ENCODE results near the gene EEF2KMT.
"Not testable (repeated sequence)": the region's sequence is repeated elsewhere in the genome, so short reads cannot be mapped to it uniquely, and the experiment has no call there.

The EEF2KMT gene

DNA sequence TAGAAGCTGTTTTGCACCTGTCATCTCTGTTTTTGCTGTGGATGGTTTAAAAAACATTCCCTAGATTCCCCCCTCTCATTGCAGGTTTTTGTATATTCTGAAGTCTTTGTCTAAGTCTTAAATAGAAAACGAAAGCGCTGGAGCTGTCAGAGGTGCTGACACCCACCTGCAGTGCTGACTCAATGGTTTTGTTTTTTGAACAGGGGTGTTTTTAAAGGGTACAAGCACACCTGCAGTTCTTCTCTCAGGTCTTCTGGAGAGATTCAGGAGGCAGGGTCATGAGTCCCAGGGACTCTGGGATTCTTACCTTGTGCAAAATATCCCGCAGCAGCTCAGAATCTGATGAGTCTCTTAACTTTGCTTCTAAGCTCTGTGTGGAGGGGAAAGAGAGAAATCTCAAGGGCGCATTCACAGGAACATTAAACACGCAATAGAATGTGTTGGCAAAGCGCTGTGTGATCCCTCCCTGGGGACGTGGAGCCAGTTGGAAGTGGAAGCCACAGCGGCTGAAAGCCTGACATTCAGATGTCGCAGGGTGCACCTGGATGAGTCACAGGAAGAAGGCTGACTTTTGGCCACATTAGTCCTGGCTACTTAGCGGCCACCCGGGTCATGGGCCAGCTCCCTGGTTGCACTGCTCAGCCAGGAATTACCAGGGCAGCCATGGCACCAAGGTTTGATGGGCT, 2.3 kb downstream of the EEF2KMT start:
- DNase-seq (ENCODE audit: low read depth in 2 of 2, low spot score in 1 of 2), result not testable (repeated sequence)

GRCh38 chr16:5093746-5094145, 3.8 kb downstream of the EEF2KMT start:
- not testable (repeated sequence) for DNase-seq (ENCODE audit: low read depth in 2 of 2, low spot score in 1 of 2)

GRCh38 chr16:5093081-5093480, 4.5 kb downstream of the EEF2KMT start:
- not testable (repeated sequence) for DNase-seq (ENCODE audit: low read depth in 2 of 2, low spot score in 1 of 2)

- DNase-seq (ENCODE audit: low read depth in 2 of 2, low spot score in 1 of 2), result not testable (repeated sequence)
Measured at GRCh38 chr16:5090592-5090991, 7.0 kb downstream of the EEF2KMT start.

DNA sequence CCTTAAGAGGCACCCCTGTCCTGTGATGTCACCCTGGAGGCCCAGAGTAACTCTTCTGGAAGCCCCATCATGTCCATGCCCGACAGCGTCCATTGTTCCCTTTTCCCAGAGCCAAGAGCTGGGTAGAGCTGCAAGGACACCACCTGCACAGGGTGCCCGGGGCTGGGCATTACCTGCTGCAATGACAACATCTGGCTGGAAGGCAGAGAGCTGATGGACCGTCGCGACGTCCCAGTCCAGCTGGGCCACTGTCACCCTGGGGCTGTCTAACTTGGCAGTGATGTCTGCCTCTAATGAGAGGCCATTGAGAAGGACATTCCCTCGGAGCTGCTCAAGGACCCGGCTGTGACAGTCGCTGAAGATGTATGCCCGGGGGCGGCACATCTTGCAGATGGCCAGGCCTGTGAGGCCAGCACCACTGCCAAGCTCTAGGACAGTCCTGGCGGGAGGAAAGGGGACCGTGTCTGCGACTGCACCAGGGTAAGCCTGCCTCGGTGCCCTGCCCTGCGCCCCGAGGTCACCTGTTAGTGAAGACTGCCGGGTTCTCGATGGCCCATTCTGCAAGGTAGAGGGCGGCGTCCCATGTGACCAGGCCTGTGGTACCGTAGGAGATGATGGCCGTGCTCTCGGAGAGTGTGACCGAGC, 7.6 kb downstream of the EEF2KMT start:
- not testable (repeated sequence) for DNase-seq (ENCODE audit: low read depth in 2 of 2, low spot score in 1 of 2)

GRCh38 chr16:5088936-5089335, 8.7 kb downstream of the EEF2KMT start:
- not testable (repeated sequence) for DNase-seq (ENCODE audit: low read depth in 2 of 2, low spot score in 1 of 2)

DNA sequence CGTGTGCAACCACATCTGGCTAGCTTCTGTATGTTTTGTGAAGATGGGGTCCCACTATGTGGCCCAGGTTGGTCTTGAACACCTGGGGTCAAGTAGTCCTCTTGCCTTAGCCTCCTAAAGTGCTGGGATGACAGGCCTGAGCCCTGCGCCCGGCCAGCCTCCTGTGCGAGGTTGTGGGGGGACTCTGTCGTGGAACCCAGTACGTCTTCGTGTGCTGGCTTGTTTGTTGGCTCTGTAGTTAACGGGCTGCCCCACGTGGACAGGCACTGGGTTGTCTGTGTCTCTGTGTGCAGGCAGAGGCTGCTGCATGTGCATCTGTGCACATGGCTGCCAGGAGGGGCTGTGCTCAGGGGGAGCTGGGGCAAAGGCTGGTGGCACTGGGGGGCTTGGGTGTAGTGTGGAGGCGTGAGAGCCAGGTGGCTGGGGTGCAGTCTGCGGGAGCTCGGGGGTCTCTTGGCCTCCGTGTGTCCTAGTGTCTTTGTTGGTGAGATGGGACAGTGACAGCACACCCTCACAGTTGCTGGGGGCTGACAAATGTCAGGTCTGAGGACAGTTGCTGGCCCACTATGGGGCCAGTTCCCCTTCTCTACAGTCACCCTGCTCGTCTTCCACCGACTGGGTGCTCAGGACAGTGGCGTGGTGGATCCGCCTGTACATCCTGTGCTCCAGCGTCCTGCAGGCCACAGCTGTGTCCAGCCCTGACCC, 9.4 kb downstream of the EEF2KMT start:
- DNase-seq (ENCODE audit: low read depth in 2 of 2, low spot score in 1 of 2), result not testable (repeated sequence)

DNA sequence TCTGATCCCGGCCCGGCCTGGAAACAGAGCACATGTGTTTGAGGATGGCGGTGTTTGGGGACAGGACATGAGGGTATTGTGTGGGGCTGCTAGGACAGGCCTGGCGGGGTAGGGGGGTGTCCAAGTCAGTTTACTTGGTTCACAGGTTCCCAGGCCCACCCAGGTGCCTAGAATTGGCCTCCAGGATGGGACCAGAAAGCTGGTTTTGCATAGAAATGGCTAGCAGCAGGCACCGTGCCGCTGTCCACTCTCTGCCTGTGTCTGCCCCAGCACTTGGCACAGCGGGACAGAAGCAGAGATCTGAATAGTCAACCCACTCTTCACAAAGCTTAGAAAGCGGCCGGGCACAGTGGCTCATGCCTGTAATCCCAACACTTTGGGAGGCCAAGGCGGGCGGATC, 11.9 kb downstream of the EEF2KMT start:
- DNase-seq (ENCODE audit: low read depth in 2 of 2, low spot score in 1 of 2), result not testable (repeated sequence)

- peak in 1 of 2 donors; percentile 30 for DNase-seq (ENCODE audit: low read depth in 2 of 2, low spot score in 1 of 2)
Measured at GRCh38 chr16:5084802-5085201, 12.8 kb downstream of the EEF2KMT start.

DNA sequence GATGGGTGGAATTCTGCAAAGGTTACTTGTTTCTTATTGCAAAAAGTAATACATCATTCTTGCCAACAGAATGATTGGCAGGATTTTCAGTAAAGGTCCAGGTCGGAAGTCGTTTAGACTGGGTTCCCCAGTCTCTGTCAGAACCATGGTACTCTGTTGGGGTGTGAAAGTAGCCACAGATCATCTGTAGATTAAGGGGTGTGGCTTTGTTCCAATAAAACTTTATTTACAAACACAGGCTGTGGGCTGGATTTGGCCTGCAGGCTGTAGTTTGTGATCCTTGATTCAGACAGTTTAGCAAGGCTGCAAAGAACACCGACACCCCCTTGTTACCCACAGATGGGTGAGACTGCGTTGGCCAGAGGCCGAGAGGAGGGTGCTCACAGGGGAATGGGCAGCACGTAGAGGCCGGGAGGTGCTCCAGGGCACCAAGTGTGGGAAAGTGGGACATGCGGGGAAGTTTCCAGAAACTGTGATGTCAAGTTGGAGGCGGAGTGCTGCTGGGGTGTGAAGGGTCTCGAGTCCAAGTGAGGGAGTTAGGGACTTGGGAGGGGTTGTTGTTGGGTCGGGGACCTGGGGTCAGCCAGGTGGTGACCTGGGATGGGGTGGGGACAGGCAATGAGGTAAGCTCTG, 13.4 kb downstream of the EEF2KMT start:
- DNase-seq (ENCODE audit: low read depth in 2 of 2, low spot score in 1 of 2), result not testable (repeated sequence)

- not testable (repeated sequence) for DNase-seq (ENCODE audit: low read depth in 2 of 2, low spot score in 1 of 2)
Measured at GRCh38 chr16:5083646-5084045, 13.9 kb downstream of the EEF2KMT start.

GRCh38 chr16:5080996-5081395, 16.6 kb downstream of the EEF2KMT start:
- not testable (repeated sequence) for DNase-seq (ENCODE audit: low read depth in 2 of 2, low spot score in 1 of 2)

DNA sequence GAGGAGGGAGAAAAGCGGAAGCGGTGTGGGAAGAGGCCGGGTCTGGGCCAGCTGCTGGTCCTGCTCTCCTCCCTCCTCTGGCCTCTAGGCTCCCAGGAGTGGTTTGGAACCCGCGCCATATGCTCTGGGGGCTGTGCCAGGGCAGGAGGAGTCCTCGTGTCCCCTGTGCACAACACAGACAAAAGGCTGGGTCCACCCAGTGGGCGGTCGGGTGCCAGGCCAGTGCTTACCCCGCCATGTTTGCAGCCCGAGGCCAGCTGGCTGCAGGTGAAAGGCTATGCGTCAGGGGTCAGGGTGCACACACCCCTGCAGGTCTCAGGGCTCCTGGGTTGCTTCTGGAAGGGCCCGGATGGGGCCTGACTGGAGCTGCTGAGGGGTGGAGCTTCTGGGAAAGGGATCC, 17.1 kb downstream of the EEF2KMT start:
- DNase-seq (ENCODE audit: low read depth in 2 of 2, low spot score in 1 of 2), result not testable (repeated sequence)

- no peak for DNase-seq (ENCODE audit: low read depth in 2 of 2, low spot score in 1 of 2)
Measured at GRCh38 chr16:5078626-5079025, 19.0 kb downstream of the EEF2KMT start.

GRCh38 chr16:5077304-5077703, 20.3 kb downstream of the EEF2KMT start:
- no peak for DNase-seq (ENCODE audit: low read depth in 2 of 2, low spot score in 1 of 2)

- no peak for DNase-seq (ENCODE audit: low read depth in 2 of 2, low spot score in 1 of 2)
Measured at GRCh38 chr16:5075637-5076036, 22.0 kb downstream of the EEF2KMT start.

GRCh38 chr16:5073771-5074170, 23.8 kb downstream of the EEF2KMT start:
- DNase-seq (ENCODE audit: low read depth in 2 of 2, low spot score in 1 of 2), result not testable (repeated sequence)

DNA sequence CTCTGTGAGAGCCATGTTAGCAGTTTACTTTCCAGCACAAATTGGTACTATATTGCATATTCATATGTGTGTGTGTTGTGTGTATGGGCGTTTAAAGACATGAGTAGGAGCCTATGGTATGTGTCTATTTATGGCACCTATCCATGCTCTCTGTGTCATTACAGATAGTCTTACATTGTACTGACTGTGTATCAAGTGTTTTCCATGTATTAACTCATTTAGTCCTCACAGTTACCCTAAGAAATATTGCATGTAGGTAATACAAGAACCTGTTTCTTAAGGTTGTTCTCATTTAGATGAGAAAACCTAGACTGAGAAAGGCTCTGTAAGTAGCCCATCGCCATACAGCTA, 24.3 kb downstream of the EEF2KMT start:
- no peak for DNase-seq (ENCODE audit: low read depth in 2 of 2, low spot score in 1 of 2)

GRCh38 chr16:5072334-5073278, 25.0 kb downstream of the EEF2KMT start:
- DNase-seq (ENCODE audit: low read depth in 2 of 2, low spot score in 1 of 2), result no peak

DNA sequence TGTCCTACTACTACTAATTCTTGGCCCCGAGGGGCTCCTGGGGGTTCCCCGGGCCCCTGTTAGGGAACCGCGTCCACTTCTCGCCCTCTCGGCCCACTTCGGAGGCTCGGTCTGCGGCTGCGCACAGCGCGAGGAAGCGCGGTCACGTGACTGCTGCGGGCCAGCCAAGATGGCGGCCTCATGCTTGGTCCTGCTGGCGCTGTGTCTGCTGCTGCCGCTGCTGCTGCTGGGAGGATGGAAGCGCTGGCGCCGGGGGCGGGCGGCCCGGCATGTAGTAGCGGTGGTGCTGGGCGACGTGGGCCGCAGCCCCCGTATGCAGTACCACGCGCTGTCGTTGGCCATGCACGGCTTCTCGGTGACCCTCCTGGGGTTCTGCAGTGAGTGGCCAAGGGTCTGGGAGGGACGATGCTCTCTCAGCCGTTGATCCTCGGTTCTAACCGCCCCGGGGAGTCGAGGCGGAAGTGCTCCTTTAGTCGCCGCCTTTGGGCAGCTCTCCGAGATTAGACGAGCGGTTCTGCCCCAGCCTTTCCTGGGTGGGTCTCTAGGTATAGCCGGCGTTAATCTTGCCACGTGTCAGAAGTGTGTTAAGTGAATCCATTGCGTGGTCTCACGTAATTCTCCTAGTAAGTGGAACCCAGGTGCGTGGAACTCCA, 25.8 kb downstream of the EEF2KMT start, which contains the start of gene ALG1:
Gene ALG1, plus strand, starts transcription at position 163 of the 653 bp plus-strand sequence. Its CDS starts 7 bp downstream, at position 170.
- peak; percentile 77 to 81 for DNase-seq (ENCODE audit: low read depth in 2 of 2, low spot score in 1 of 2)
